ENCODE measurements around the gene KRT20.

DNA sequence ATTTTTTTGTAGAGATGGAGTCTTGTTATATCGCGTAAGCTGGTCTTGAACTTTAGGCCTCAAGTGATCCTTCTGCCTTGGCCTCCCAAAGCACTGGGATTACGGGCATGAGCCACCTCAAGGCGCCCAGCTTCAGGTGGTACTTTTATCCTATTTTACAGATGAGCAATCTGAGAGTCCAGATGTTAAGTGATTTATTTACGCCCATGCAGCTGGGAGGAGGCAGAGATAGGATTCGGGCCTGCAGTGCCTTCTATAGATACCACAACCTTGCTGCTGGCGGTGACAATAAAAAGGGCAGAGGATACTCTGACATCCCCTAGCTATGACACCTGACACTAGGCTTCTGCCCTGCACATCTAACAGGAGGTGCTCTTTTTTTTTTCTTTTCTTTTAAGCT, 13.7 kb downstream of the KRT20 start:
- TF ChIP-seq, protein P1, sequence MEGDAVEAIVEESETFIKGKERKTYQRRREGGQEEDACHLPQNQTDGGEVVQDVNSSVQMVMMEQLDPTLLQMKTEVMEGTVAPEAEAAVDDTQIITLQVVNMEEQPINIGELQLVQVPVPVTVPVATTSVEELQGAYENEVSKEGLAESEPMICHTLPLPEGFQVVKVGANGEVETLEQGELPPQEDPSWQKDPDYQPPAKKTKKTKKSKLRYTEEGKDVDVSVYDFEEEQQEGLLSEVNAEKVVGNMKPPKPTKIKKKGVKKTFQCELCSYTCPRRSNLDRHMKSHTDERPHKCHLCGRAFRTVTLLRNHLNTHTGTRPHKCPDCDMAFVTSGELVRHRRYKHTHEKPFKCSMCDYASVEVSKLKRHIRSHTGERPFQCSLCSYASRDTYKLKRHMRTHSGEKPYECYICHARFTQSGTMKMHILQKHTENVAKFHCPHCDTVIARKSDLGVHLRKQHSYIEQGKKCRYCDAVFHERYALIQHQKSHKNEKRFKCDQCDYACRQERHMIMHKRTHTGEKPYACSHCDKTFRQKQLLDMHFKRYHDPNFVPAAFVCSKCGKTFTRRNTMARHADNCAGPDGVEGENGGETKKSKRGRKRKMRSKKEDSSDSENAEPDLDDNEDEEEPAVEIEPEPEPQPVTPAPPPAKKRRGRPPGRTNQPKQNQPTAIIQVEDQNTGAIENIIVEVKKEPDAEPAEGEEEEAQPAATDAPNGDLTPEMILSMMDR (IDR thresholded peaks at IDR 0.05) = no peak
- TF ChIP-seq POLR2AphosphoS5 (IDR thresholded peaks at IDR 0.05) (no peak), POLR2A (IDR thresholded peaks at IDR 0.05) (no peak), EP300 (IDR thresholded peaks at IDR 0.05) (no peak)

Data from gastroesophageal sphincter (tissue), 3 donors.